Activated T-helper 17 cell treated with anti-CD3 and anti-CD28 coated beads, Interleukin-2, amount 50 U/mL, for 72 hours (primary cell): ENCODE data around the gene EMC9. TPM values are rescaled to one million over a fixed set of nuclear protein-coding genes. Genes with fewer than 3 reads are reported as not detected.

Experiments
- ATAC-seq: fragments of 150-1000 bp; cut with Tn5 transposase; replicated peaks from 2 replicates; pipeline ENCODE4 v1.10.0; 2021; ENCODE audit warnings: mild to moderate bottlenecking, moderate library complexity
- H3K27ac Mint-ChIP-seq: one replicate; pipeline ENCODE4 v1.8.0; 2022; ENCODE audit warnings: mixed read lengths
- H3K27me3 Mint-ChIP-seq: one replicate; pipeline ENCODE4 v1.8.0; 2022; ENCODE audit warnings: mixed read lengths
- H3K36me3 Mint-ChIP-seq: one replicate; pipeline ENCODE4 v1.8.0; 2022; ENCODE audit warnings: low read depth, mild to moderate bottlenecking, mixed read lengths
- H3K4me1 Mint-ChIP-seq: one replicate; pipeline ENCODE4 v1.8.0; 2022; ENCODE audit warnings: mixed read lengths
- H3K4me3 Mint-ChIP-seq: one replicate; pipeline ENCODE4 v1.8.0; 2022; ENCODE audit warnings: mild to moderate bottlenecking, mixed read lengths
- H3K9me3 Mint-ChIP-seq: one replicate; pipeline ENCODE4 v1.8.0; 2022; ENCODE audit warnings: mixed read lengths
- total RNA-seq, 2 donors: library from RNA; stranded (reverse); gene quantifications; one replicate each; pipeline ENCODE4 v1.2.3, GENCODE V29; 2022

The EMC9 gene
- total RNA-seq, 2 donors from 2014 or later: 31.0 to 43.8 TPM

DNA sequence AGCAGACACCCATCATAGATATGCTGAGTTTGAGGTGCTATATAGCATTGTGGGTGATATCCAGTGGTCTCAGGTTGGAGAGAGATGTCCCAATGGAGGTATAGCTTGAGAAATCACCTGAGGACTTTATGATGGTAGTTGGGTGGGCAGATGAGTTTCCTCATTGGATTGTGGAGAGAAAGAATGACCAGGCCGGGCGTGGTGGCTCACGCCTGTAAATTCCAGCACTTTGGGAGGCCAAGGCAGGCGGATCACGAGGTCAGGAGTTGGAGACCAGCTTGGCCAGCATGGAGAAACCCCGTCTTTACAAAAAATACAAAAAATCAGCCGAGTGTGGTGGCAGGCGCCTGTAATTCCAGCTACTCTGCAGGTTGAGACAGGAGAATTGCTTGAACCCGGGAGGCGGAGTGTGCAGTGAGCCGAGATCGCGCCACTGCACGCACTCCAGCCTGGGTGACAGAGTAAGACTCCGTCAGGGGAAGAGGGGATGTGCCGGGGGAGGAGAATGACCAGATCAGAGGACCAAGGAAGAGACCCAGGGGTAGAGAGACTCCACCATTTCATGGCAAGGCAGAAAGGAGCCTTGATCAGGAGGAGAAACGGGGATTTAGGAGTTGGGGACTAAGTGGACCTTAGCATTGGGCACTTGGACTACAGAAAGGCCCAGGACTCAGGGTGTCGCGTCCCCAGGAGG is 48.0 kb downstream of the EMC9 start:
- ATAC-seq: no peak
- H3K4me1 Mint-ChIP-seq: peaks cover 23% of the 10 kb centered on the region
- H3K36me3 Mint-ChIP-seq: peaks cover 31% of the 10 kb centered on the region
- H3K4me3 Mint-ChIP-seq: peak overlapping the region; percentile 92
- no peaks in the 10 kb centered on the region for H3K9me3 Mint-ChIP-seq
- peak overlapping the region; percentile 97 for H3K27ac Mint-ChIP-seq
- no peaks in the 10 kb centered on the region for H3K27me3 Mint-ChIP-seq

DNA sequence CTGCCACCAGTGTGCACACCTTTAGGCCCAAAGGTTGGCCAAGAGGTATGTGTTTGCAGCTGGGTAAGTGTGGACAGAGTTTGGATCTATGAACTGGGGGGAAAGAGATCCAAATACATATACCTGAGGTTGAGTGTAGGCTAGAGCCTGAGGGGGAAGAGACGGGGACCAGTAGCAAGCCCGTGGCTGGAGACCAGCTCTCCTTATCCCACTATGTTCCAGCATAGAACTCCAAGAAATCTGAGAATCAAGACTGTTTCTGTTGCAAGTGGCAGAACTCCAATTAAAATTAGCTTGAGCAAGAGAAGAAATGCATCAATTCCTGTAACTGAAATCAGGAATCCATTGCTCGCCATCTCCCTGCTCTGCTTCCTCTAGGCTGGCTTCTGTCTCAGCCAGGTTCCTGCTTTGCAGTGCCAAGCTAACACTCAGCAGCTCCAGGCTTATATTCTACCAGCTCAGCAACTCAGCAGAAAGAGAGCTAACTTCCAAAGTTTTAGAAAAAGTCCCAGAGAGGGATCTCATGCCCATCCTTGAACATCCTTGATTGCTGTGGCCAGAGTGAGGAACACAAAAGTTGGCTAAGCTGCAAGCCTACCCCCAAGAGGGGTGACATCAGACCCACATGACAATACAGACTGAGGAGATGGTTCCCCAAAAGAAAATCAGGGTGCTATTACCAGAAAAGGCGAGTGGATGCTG is 48.7 kb downstream of the EMC9 start:
- Mint-ChIP-seq H3K36me3 (peaks cover 24% of the 10 kb centered on the region), H3K27me3 (no peaks in the 10 kb centered on the region), H3K27ac (peak overlapping the region; percentile 97), H3K4me3 (peak overlapping the region; percentile 92), H3K4me1 (peaks cover 23% of the 10 kb centered on the region), H3K9me3 (no peaks in the 10 kb centered on the region)
- ATAC-seq: no peak

DNA sequence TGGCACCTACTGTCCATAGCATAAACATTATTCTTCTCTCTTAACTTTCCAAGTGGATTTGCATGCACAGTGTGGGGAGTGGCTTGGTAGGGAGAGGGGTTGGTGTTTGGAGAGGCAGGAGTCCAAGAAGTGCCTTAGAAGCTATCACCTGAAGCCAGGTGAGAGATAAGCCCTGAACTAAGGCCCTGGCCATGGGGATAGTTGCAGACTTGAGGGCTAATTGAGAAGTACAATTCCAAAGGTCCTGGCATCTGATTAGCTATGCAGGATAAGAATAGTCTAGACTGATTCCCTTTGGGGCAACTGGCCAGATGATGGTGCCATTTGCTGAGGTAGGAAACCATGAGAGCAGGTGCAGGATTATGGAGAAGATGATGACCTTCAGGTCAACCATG is 49.3 kb downstream of the EMC9 start:
- Mint-ChIP-seq H3K36me3 (peaks cover 23% of the 10 kb centered on the region), H3K27ac (no peak overlapping the region), H3K4me3 (peak overlapping the region; percentile 92), H3K27me3 (no peaks in the 10 kb centered on the region), H3K4me1 (peaks cover 23% of the 10 kb centered on the region), H3K9me3 (no peaks in the 10 kb centered on the region)
- ATAC-seq: no peak

DNA sequence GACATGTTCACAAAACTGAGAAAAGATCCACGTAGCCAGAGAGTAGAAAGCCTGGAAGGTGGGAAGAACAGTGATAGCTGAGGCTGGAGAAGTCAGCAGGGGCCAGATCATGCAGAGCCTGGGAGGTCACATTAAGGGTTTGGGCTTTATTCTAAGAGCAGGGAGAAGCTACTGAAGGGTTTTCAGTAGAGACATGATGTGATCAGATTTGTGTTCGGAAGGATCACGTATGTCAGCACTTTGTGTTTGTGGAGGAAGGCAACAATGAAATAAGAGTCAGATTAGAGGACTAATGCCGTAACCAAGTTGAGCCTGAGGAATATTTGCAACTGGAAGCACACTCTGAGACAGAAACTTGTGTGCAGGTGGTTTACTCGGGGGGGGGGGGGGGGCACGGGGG is 51.5 kb downstream of the EMC9 start:
- Mint-ChIP-seq H3K36me3 (peaks cover 4% of the 10 kb centered on the region), H3K27me3 (no peaks in the 10 kb centered on the region)
- ATAC-seq: no peak

More for the DNA sequence above, 51.5 kb downstream of the EMC9 start:
- H3K27ac Mint-ChIP-seq: no peak overlapping the region
- peaks cover 17% of the 10 kb centered on the region for H3K4me1 Mint-ChIP-seq
- H3K9me3 Mint-ChIP-seq: no peaks in the 10 kb centered on the region
- no peak overlapping the region for H3K4me3 Mint-ChIP-seq

Other genes starting within 250 kb of the EMC9 start
- gene DHRS4, start 187.8 kb downstream of the EMC9 start, total RNA-seq: 10 to 100 TPM; 14.6 to 15.0 TPM
- gene DHRS4L2, start 152.7 kb downstream of the EMC9 start, total RNA-seq: 10 to 100 TPM; 15.8 to 17.9 TPM
- 1 to 10 TPM; 2.1 to 4.2 TPM for gene CARMIL3, start 89.6 kb downstream of the EMC9 start, total RNA-seq
- gene CPNE6, start 70.0 kb downstream of the EMC9 start, total RNA-seq: not detected
- gene PCK2, start 47.3 kb downstream of the EMC9 start, total RNA-seq: 10 to 100 TPM; 31.4 to 57.6 TPM
- gene DCAF11, start 26.8 kb downstream of the EMC9 start, total RNA-seq: 10 to 100 TPM; 72.4 to 94.8 TPM
- 1 to 10 TPM; 1.7 to 2.5 TPM for gene NRL, start 26.6 kb downstream of the EMC9 start, total RNA-seq
- gene FITM1, start 10.9 kb downstream of the EMC9 start, total RNA-seq: under 1 TPM in 1 of 2 donors, not detected in 1; 0.58 TPM
- gene PSME1, start 5.4 kb downstream of the EMC9 start, total RNA-seq: 100 to 1,000 TPM; 361 to 375 TPM
- 100 to 1,000 TPM; 339 to 489 TPM for gene PSME2, start 5.0 kb upstream of the EMC9 start, total RNA-seq
- 10 to 100 TPM; 56.6 to 86.7 TPM for gene RNF31, start 5.9 kb upstream of the EMC9 start, total RNA-seq
- 100 to 1,000 TPM; 106 to 190 TPM for gene IRF9, start 19.7 kb upstream of the EMC9 start, total RNA-seq
- gene REC8, start 30.5 kb upstream of the EMC9 start, total RNA-seq: 10 to 100 TPM; 35.7 to 58.8 TPM
- 10 to 100 TPM; 34.0 to 78.7 TPM for gene IPO4, start 47.2 kb upstream of the EMC9 start, total RNA-seq
- 10 to 100 TPM; 28.6 to 33.4 TPM for gene TM9SF1, start 53.9 kb upstream of the EMC9 start, total RNA-seq
- under 1 TPM in 1 of 2 donors, not detected in 1; 0.82 TPM for gene TSSK4, start 64.1 kb upstream of the EMC9 start, total RNA-seq
- 10 to 100 TPM; 62.8 to 69.8 TPM for gene CHMP4A, start 71.9 kb upstream of the EMC9 start, total RNA-seq
- 1 to 10 TPM; 4.0 to 7.1 TPM for gene MDP1, start 74.5 kb upstream of the EMC9 start, total RNA-seq
- 100 to 1,000 TPM; 128 to 243 TPM for gene NEDD8, start 90.8 kb upstream of the EMC9 start, total RNA-seq
- 10 to 100 TPM; 73.2 to 85.0 TPM for gene GMPR2, start 91.3 kb upstream of the EMC9 start, total RNA-seq
- 10 to 100 TPM; 61.4 to 76.4 TPM for gene TINF2, start 101.0 kb upstream of the EMC9 start, total RNA-seq
- 10 to 100 TPM; 16.1 to 18.2 TPM for gene TGM1, start 121.6 kb upstream of the EMC9 start, total RNA-seq
- 10 to 100 TPM; 61.0 to 68.3 TPM for gene RABGGTA, start 130.0 kb upstream of the EMC9 start, total RNA-seq
- gene DHRS1, start 158.2 kb upstream of the EMC9 start, total RNA-seq: 10 to 100 TPM; 12.6 to 14.2 TPM
- 10 to 100 TPM; 21.2 to 42.2 TPM for gene NOP9, start 158.3 kb upstream of the EMC9 start, total RNA-seq
- gene CIDEB, start 166.4 kb upstream of the EMC9 start, total RNA-seq: 10 to 100 TPM; 14.9 to 28.1 TPM
- gene LTB4R2, start 168.5 kb upstream of the EMC9 start, total RNA-seq: 10 to 100 TPM in 1 of 2 donors, 1 to 10 TPM in 1; 8.7 to 13.5 TPM
- 10 to 100 TPM; 11.6 to 21.4 TPM for gene LTB4R, start 169.9 kb upstream of the EMC9 start, total RNA-seq
- 10 to 100 TPM in 1 of 2 donors, 1 to 10 TPM in 1; 2.3 to 10.5 TPM for gene ADCY4, start 193.5 kb upstream of the EMC9 start, total RNA-seq
- 10 to 100 TPM; 12.9 to 17.4 TPM for gene RIPK3, start 198.4 kb upstream of the EMC9 start, total RNA-seq
- gene NFATC4, start 226.6 kb upstream of the EMC9 start, total RNA-seq: under 1 TPM in 1 of 2 donors, not detected in 1; 0.66 TPM